Hair follicular keratinocyte (primary cell): ENCODE measurements around the gene SPAG9. TPM values are rescaled to one million over a fixed set of nuclear protein-coding genes. Genes with fewer than 3 reads are reported as not detected.

Experiments used
- total RNA-seq: library from RNA; depleted of rRNA; stranded (reverse); fragments of >200 nt; gene quantifications from 2 replicates; pipeline ENCODE4 v1.2.3, GENCODE V29; 2015

Gene SPAG9
- total RNA-seq, result 46.2 and 49.8 TPM in 2 replicates

DNA sequence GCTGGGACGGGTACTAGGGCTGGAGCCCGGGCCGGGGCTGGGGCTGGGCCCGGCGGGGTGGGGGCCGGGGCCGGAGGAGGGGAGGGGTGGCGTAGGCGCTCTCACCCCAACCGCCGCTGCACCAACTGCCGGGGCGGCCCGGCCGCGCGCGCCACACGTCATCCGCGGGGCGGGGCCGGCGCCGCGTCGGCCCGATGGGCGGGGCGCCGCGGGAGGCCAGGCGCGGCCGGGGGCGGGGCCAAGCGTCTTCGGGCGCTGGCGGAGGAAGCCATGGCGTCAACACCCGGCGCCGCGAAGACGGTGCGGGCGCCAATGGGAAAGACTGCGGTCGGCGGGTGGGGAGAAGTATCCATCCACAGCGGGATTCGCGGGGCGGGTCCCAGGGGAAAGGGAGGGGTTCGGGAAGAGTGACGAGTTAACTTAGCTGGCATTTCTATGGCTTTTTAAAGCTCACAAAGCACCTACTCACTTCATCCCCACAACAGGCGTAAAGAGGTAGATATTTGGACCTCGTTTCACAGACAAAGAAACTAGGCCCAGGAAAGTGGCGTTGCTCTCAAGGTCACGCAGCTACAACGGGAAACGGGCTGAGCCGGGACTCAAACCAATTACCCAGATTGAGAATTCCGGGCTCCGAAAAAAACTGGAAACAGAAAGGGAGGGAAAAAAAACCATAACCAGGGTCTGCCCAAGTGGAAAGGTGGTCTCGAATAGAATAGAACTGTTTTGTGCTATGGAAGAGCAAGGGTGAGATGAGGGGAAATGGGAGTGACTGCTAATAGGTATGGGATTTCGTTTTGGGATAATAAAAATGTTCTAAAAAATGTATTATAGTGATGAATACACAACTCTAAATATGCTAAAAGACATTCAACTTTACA lies at the start of gene SPAG9:
Gene SPAG9 (minus strand): TSS at position 130 of the 881 bp plus-strand sequence. CDS start 212 bp downstream, outside the sequence.

GRCh38 chr17:51166198-51166986 lies 45.7 kb upstream of the SPAG9 start, which contains the start of gene NME2:
Gene NME2, plus strand, starts transcription at chr17:51166411. Its CDS starts 420 bp downstream, at chr17:51166831.

DNA sequence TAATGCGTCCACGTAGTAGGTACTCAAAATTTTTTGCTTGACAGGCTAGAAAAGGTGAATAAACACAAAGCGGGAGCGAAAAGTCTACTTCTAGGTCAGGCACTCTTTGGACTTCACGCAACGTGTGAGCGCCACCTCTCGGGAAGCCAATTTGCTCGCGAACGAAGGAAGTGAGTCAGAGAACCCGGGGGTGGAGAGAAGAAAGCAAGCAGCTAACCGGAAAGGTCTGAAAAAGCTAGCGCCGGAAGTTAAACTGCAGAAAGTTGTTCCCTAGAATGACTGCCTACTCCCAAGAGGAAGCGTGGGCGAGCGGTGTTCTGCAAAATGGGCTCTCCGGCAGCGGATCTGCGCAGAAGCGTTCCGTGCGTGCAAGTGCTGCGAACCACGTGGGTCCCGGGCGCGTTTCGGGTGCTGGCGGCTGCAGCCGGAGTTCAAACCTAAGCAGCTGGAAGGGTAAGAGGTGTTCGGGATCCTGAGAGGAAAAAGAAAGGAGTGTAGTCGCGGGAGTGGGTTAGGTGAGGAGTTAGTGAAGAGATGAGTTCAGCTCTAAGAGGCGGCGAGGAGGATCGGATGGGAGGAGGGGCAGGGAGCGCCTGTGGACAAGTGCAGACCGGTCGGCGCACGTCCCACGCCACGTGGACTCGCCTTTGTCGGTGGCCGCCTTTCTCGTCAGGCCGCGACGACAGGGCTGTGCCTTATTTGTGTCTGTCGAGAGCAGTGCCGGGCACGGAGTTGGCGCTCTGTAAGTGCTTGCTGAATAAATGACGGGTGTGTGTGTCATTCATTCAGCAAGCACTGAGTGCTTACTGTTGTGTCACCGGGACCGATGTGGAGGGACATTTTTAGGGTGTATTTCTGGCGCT lies 32.8 kb upstream of the SPAG9 start, which contains the start of gene NME1:
Gene NME1 (plus strand): TSS at position 350 of the 863 bp plus-strand sequence. CDS start 2,096 bp downstream, outside the sequence.

Other genes with a start within 250 kb of the SPAG9 start
- 212 and 355 TPM in 2 replicates for gene NME1, start 32.7 kb upstream of the SPAG9 start, total RNA-seq
- 1,512 and 1,580 TPM in 2 replicates for gene NME2, start 45.5 kb upstream of the SPAG9 start, total RNA-seq
- 1.9 and 3.9 TPM in 2 replicates for gene MBTD1, start 139.2 kb upstream of the SPAG9 start, total RNA-seq
- gene UTP18, start 139.7 kb upstream of the SPAG9 start, total RNA-seq, result 33.6 and 58.3 TPM in 2 replicates